NCI-H82 treated with DMSO at 0.1 percent for 48 hours (cell line): ENCODE measurements around the gene CLEC4D.
"Not testable (repeated sequence)": the region's sequence is repeated elsewhere in the genome, so short reads cannot be mapped to it uniquely, and the experiment has no call there.

Experiments used
- DNase-seq: peaks from one replicate; lab custom pipeline; 2025; ENCODE audit not compliant: unreplicated experiment; lab: John Stamatoyannopoulos, UW

The CLEC4D gene

GRCh38 chr12:8513256-8513655 lies at the start of gene CLEC4D:
TSS of gene CLEC4D (plus strand) at chr12:8513503. CDS start at chr12:8513733, 230 bp downstream.
- no peak for DNase-seq

- DNase-seq = no peak
Observed at GRCh38 chr12:8465301-8465996, 47.9 kb upstream of the CLEC4D start.

- no peak for DNase-seq
Observed at GRCh38 chr12:8466241-8466640, 47.1 kb upstream of the CLEC4D start.

GRCh38 chr12:8471090-8471489 lies 42.2 kb upstream of the CLEC4D start:
- DNase-seq = no peak

- DNase-seq = no peak
Observed at GRCh38 chr12:8475508-8476203, 37.6 kb upstream of the CLEC4D start.

GRCh38 chr12:8482571-8483061 lies 30.7 kb upstream of the CLEC4D start:
- DNase-seq = no peak

- no peak for DNase-seq
Observed at GRCh38 chr12:8483079-8483478, 30.2 kb upstream of the CLEC4D start.

- DNase-seq = no peak
Observed at GRCh38 chr12:8491646-8492530, 21.4 kb upstream of the CLEC4D start.

- no peak for DNase-seq
Observed at GRCh38 chr12:8493084-8493483, 20.2 kb upstream of the CLEC4D start.

- DNase-seq = not testable (repeated sequence)
Observed at GRCh38 chr12:8495671-8496070, 17.6 kb upstream of the CLEC4D start.

GRCh38 chr12:8496074-8496473 lies 17.2 kb upstream of the CLEC4D start:
- not testable (repeated sequence) for DNase-seq

GRCh38 chr12:8499616-8500015 lies 13.7 kb upstream of the CLEC4D start:
- DNase-seq = no peak

GRCh38 chr12:8501720-8502119 lies 11.6 kb upstream of the CLEC4D start:
- no peak for DNase-seq

- no peak for DNase-seq
Observed at GRCh38 chr12:8504351-8504750, 9.0 kb upstream of the CLEC4D start.

- no peak for DNase-seq
Observed at GRCh38 chr12:8507596-8507995, 5.7 kb upstream of the CLEC4D start.

GRCh38 chr12:8508223-8508622 lies 5.1 kb upstream of the CLEC4D start:
- DNase-seq = no peak

- DNase-seq = no peak
Observed at GRCh38 chr12:8508910-8509841, 4.1 kb upstream of the CLEC4D start.

GRCh38 chr12:8517971-8518370 lies 4.7 kb downstream of the CLEC4D start:
- DNase-seq = no peak

- DNase-seq = no peak
Observed at GRCh38 chr12:8519171-8519570, 5.9 kb downstream of the CLEC4D start.
